Measurements from ENCODE around the gene CEP350. TPM values are rescaled to one million over a fixed set of nuclear protein-coding genes. Genes with fewer than 3 reads are reported as not detected.

Gene CEP350
- total and polyA plus RNA-seq, 2 of the 13 experiments (the other 11 are each of a cell fraction or from before 2014, with no cell fraction given), result 7.6 to 35.9 TPM

GRCh38 chr1:179954493-179955286 is at the start of gene CEP350 (continued):
- TF ChIP-seq HNF1B (CRISPR knock-in tag; IDR thresholded peaks at IDR 0.05) (peak; percentile 44; the same call in 1 of the 2 replicates), TSC22D2 (CRISPR knock-in tag; IDR thresholded peaks at IDR 0.05; ENCODE audit: borderline replicate concordance) (no peak), HOXA5 (CRISPR knock-in tag; IDR thresholded peaks at IDR 0.05) (no peak), ATF6 (CRISPR knock-in tag; conservative IDR thresholded peaks at IDR 0.05) (no peak), STAG1 (CRISPR knock-in tag; IDR thresholded peaks at IDR 0.05) (no peak), SALL1 (CRISPR knock-in tag; IDR thresholded peaks at IDR 0.05) (peak; percentile 76), ZNF343 (CRISPR knock-in tag; IDR thresholded peaks at IDR 0.05) (peak; percentile 89; the same call in 1 of the 2 replicates), JUND (CRISPR knock-in tag; IDR thresholded peaks at IDR 0.05) (no peak), TIGD3 (CRISPR knock-in tag; IDR thresholded peaks at IDR 0.05; ENCODE audit: borderline replicate concordance) (peak; percentile 76; the same call in 1 of the 2 replicates), ZNF569 (CRISPR knock-in tag; IDR thresholded peaks at IDR 0.05; ENCODE audit: borderline replicate concordance) (no peak), SP1 (IDR thresholded peaks at IDR 0.05) (peak; percentile 67; the same call in 1 of the 2 replicates), SP1 (CRISPR knock-in tag; IDR thresholded peaks at IDR 0.05) (0 out of 2 replicates have a peak, but pooled peaks have one; percentile 37), PRDM10 (CRISPR knock-in tag; IDR thresholded peaks at IDR 0.05; ENCODE audit: low read depth) (peak; percentile 65), ZNF260 (CRISPR knock-in tag; IDR thresholded peaks at IDR 0.05; ENCODE audit: borderline replicate concordance, low read depth) (no peak), PATZ1 (CRISPR knock-in tag; IDR thresholded peaks at IDR 0.05) (no peak; the same call in 1 of the 2 replicates), BCL3 (CRISPR knock-in tag; IDR thresholded peaks at IDR 0.05) (peak; percentile 89)
